ENCODE results near the gene KIF2A. TPM values are rescaled to one million over a fixed set of nuclear protein-coding genes. Genes with fewer than 3 reads are reported as not detected.
A peak's percentile ranks its signal among the peaks of the same experiment; 100 is the strongest.

Gene KIF2A
- total RNA-seq, 1 experiment from 2014 or later, result 81.8 TPM

DNA sequence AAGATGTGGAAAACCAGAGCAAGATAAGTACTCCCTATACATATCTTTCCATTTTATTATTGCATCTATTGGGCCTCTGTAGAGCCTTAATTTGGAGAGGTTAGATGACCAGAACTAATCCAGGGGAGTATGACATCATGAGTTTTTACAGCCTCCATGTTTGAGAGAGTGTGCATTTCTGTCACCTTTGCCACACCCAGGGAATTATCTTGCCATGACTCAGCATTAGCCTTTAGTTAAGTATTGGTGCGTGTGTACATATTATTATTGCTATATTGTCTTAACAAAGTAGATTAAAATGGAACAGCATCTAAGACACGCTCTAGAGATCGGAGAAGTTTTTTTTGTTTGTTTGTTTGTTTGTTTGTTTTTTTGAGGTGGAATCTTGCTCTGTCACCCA is 70.1 kb downstream of the KIF2A start:
- H3K9me3 ChIP-seq (ENCODE audit: low read length), result no peaks in the 10 kb centered on the region
- DNase-seq, result no peak
- no peaks in the 10 kb centered on the region for H3K9me2 ChIP-seq (replicated peaks; ENCODE audit: insufficient read depth, low read length)
- no peak overlapping the region for H3K9ac ChIP-seq (ENCODE audit: low read length)
- H2AFZ ChIP-seq (ENCODE audit: low read length), result no peak overlapping the region
- H3K27ac ChIP-seq (ENCODE audit: low read length), result no peak overlapping the region
- no peaks in the 10 kb centered on the region for H3K4me1 ChIP-seq (ENCODE audit: low read length)
- no peaks in the 10 kb centered on the region for H3K27me3 ChIP-seq (ENCODE audit: low read length)
- H3K4me3 ChIP-seq (ENCODE audit: low read length), result no peak overlapping the region
- peaks cover 50% of the 10 kb centered on the region for H3K36me3 ChIP-seq (ENCODE audit: insufficient read depth, low read length)
- no peaks in the 10 kb centered on the region for H4K20me1 ChIP-seq (ENCODE audit: insufficient read depth, low read depth, low read length)
- H3K79me2 ChIP-seq (ENCODE audit: low read length), result peaks cover 5% of the 10 kb centered on the region
- no peak overlapping the region for H3K4me2 ChIP-seq (ENCODE audit: low read depth, low read length, poor library complexity, severe bottlenecking)

DNA sequence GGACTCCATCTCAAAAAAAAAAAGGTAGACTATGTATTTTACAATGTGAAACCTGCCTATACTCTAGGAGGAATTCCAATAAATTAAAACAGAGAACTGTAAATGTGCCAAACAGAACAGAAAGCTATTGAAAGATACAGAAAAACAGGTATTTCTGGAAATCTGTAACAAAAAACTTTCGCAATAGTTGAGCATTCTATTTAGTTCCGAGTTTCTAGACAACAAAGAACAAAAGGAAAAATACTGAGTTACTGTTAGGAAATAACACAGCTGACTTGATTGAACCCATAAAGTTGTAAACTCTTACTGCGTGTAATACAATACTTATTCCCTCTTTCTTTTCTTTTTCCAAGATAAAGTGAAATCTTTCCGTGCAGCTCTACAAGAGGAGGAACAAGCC is 79.1 kb downstream of the KIF2A start:
- no peaks in the 10 kb centered on the region for H3K4me1 ChIP-seq (ENCODE audit: low read length)
- H4K20me1 ChIP-seq (ENCODE audit: insufficient read depth, low read depth, low read length), result no peaks in the 10 kb centered on the region
- H3K27me3 ChIP-seq (ENCODE audit: low read length), result no peaks in the 10 kb centered on the region

DNA sequence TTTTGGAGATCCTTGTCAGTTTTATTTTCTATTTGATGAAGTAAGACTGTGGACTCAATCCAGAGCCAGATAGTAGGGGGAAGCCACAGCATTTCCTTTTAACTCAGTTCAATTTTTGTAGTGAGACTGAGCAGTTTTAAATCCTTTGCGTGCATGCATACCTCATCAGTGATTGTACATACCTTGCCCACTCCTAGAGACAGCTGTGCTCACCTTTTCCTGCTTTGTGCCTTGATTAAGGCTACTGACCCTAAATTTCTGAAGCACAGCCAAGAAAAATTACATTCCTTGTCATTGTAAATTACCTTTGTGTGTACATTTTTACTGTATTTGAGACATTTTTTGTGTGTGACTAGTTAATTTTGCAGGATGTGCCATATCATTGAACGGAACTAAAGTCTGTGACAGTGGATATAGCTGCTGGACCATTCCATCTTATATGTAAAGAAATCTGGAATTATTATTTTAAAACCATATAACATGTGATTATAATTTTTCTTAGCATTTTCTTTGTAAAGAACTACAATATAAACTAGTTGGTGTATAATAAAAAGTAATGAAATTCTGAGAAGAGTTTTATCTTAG is 79.9 kb downstream of the KIF2A start:
- no peak overlapping the region for H3K27ac ChIP-seq (ENCODE audit: low read length)
- no peak overlapping the region for H2AFZ ChIP-seq (ENCODE audit: low read length)
- H3K79me2 ChIP-seq (ENCODE audit: low read length), result 0 out of 2 replicates have a peak, but pooled peaks cover 6% of the 10 kb centered on the region
- no peak overlapping the region for H3K4me3 ChIP-seq (ENCODE audit: low read length)
- peaks cover 56% of the 10 kb centered on the region; the same call in 1 of the 2 replicates for H3K36me3 ChIP-seq (ENCODE audit: insufficient read depth, low read length)
- H3K9me2 ChIP-seq (replicated peaks; ENCODE audit: insufficient read depth, low read length), result no peaks in the 10 kb centered on the region
- no peaks in the 10 kb centered on the region for H4K20me1 ChIP-seq (ENCODE audit: insufficient read depth, low read depth, low read length)
- no peaks in the 10 kb centered on the region for H3K27me3 ChIP-seq (ENCODE audit: low read length)
- no peak overlapping the region for H3K4me2 ChIP-seq (ENCODE audit: low read depth, low read length, poor library complexity, severe bottlenecking)
- H3K9me3 ChIP-seq (ENCODE audit: low read length), result no peaks in the 10 kb centered on the region
- H3K9ac ChIP-seq (ENCODE audit: low read length), result no peak overlapping the region
- no peaks in the 10 kb centered on the region for H3K4me1 ChIP-seq (ENCODE audit: low read length)
- DNase-seq, result no peak

More for the DNA sequence above, 79.1 kb downstream of the KIF2A start:
- Histone ChIP-seq H3K9ac (ENCODE audit: low read length) (no peak overlapping the region), H3K9me2 (replicated peaks; ENCODE audit: insufficient read depth, low read length) (no peaks in the 10 kb centered on the region), H2AFZ (ENCODE audit: low read length) (no peak overlapping the region), H3K36me3 (ENCODE audit: insufficient read depth, low read length) (peaks cover 55% of the 10 kb centered on the region; the same call in 1 of the 2 replicates), H3K27ac (ENCODE audit: low read length) (no peak overlapping the region), H3K4me3 (ENCODE audit: low read length) (no peak overlapping the region), H3K79me2 (ENCODE audit: low read length) (0 out of 2 replicates have a peak, but pooled peaks cover 6% of the 10 kb centered on the region), H3K4me2 (ENCODE audit: low read depth, low read length, poor library complexity, severe bottlenecking) (no peak overlapping the region), H3K9me3 (ENCODE audit: low read length) (no peaks in the 10 kb centered on the region)
- DNase-seq, result no peak

DNA sequence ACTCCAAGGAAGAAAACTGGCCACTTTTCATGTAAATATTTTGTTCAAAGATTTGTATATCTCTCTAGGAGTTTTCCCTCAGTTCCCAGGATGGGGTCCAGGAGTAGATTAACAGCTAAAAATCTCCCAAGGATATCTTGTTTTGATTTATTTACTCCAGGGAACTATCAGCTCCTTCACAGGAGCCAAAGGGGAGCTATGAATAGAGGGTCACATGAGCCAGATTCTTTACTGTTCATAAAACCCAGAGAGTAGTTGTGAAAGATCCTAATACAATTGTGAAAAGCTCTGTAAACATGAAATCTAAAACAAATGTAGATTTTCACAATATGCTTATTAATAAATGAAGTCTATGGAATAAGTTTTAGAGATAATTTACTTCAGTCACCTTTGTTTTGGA is 80.8 kb downstream of the KIF2A start:
- 0 out of 2 replicates have a peak, but pooled peaks cover 6% of the 10 kb centered on the region for H3K79me2 ChIP-seq (ENCODE audit: low read length)
- H3K27me3 ChIP-seq (ENCODE audit: low read length), result no peaks in the 10 kb centered on the region
- H3K4me3 ChIP-seq (ENCODE audit: low read length), result no peak overlapping the region
- no peaks in the 10 kb centered on the region for H3K9me3 ChIP-seq (ENCODE audit: low read length)
- no peak overlapping the region for H3K27ac ChIP-seq (ENCODE audit: low read length)
- H3K9ac ChIP-seq (ENCODE audit: low read length), result no peak overlapping the region
- H3K4me2 ChIP-seq (ENCODE audit: low read depth, low read length, poor library complexity, severe bottlenecking), result no peak overlapping the region
- no peaks in the 10 kb centered on the region for H4K20me1 ChIP-seq (ENCODE audit: insufficient read depth, low read depth, low read length)
- DNase-seq, result no peak
- H3K36me3 ChIP-seq (ENCODE audit: insufficient read depth, low read length), result peaks cover 62% of the 10 kb centered on the region; the same call in 1 of the 2 replicates
- no peaks in the 10 kb centered on the region for H3K4me1 ChIP-seq (ENCODE audit: low read length)
- no peaks in the 10 kb centered on the region for H3K9me2 ChIP-seq (replicated peaks; ENCODE audit: insufficient read depth, low read length)
- H2AFZ ChIP-seq (ENCODE audit: low read length), result no peak overlapping the region

DNA sequence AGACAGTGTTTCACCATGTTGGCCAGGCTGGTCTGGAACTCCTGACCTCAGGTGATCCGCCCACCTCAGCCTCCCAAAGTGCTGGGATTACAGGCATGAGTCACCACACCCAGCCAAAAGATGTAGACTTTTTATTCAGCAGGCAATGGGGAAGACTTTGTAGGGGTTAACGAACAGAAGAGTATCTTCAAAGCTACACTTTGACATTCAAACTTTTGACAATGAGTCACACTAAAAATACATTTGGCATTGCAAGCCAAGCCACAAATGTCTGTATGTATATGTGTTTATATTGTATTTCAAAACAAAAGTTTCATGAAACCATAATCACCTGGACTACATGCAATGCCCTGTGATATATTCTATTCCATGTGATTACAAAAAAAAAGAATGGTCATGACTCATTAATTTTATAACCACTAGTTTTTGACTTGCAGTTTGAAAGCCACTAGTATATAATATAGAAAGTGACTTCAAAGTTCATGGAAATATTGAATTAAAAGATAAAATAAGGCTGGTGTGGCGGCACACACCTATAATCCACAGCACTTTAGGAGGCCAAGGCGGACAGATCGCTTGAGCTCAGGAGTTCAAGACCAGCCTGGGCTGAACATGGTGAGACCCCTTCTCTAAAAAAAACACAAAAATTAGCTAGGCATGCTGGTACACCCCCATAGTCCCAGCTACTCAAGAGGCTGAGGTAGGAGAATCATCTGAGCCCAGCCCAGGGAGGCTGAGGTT is 89.4 kb downstream of the KIF2A start:
- no peaks in the 10 kb centered on the region for H3K9me2 ChIP-seq (replicated peaks; ENCODE audit: insufficient read depth, low read length)
- H3K27ac ChIP-seq (ENCODE audit: low read length), result no peak overlapping the region
- H3K4me3 ChIP-seq (ENCODE audit: low read length), result no peak overlapping the region
- no peak overlapping the region for H3K4me2 ChIP-seq (ENCODE audit: low read depth, low read length, poor library complexity, severe bottlenecking)
- peaks cover 47% of the 10 kb centered on the region for H3K36me3 ChIP-seq (ENCODE audit: insufficient read depth, low read length)
- no peak for DNase-seq
- no peaks in the 10 kb centered on the region for H3K4me1 ChIP-seq (ENCODE audit: low read length)
- no peaks in the 10 kb centered on the region; the same call in 1 of the 2 replicates for H3K79me2 ChIP-seq (ENCODE audit: low read length)
- no peaks in the 10 kb centered on the region for H3K9me3 ChIP-seq (ENCODE audit: low read length)
- no peak overlapping the region for H2AFZ ChIP-seq (ENCODE audit: low read length)
- no peaks in the 10 kb centered on the region for H3K27me3 ChIP-seq (ENCODE audit: low read length)
- no peak overlapping the region for H3K9ac ChIP-seq (ENCODE audit: low read length)
- no peaks in the 10 kb centered on the region for H4K20me1 ChIP-seq (ENCODE audit: insufficient read depth, low read depth, low read length)

DNA sequence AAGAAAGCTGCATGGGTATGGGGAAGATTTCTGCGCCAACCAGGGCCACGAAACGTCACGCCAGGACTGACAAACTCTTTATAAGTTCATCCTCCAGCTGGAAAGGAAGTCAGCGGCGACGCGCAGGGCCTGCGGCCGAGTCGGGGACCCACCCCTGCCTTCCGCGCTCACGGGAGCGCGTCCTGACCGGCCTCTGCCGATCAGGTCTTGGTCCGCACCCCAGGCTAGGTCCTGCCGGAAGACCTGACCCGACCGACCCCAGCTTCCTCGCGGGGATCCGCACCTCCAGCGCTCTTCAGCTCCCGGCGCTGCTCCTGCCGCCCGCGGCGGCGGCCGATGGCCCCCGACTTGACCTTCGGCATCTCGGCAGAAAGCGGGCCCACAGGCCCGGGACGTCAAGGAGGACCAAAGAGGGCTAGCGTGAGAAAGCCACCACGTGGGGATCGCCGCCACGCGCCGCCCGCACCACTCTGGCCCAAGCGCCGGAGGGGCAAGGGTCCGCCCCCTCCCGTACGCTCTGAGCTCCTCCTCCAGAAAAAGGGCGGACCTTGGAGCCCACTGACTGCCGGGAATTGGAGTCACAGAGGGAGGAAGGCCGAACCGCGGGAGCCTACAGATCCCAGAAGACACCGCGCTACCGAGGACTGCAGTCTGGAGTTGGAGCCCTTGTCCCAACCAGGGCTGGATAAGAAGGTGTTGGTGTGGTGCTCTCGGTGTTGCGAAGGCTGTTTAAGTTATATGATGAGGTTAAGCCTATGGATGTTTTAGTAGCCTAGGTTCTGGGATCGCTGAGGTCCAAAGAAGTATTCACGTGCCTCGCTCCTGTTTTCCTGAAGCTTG is 97.6 kb downstream of the KIF2A start, which contains the start of gene DIMT1:
TSS of gene DIMT1 (minus strand) at position 495 of the 840 bp plus-strand sequence. CDS start at position 362, 133 bp downstream.
- H3K4me3 ChIP-seq (ENCODE audit: low read length), result peak within 1 kb of the TSS; percentile 73
- H3K9me2 ChIP-seq (replicated peaks; ENCODE audit: insufficient read depth, low read length), result no peaks in the 10 kb centered on the region
- peaks cover 33% of the 10 kb centered on the region for H3K79me2 ChIP-seq (ENCODE audit: low read length)

DNA sequence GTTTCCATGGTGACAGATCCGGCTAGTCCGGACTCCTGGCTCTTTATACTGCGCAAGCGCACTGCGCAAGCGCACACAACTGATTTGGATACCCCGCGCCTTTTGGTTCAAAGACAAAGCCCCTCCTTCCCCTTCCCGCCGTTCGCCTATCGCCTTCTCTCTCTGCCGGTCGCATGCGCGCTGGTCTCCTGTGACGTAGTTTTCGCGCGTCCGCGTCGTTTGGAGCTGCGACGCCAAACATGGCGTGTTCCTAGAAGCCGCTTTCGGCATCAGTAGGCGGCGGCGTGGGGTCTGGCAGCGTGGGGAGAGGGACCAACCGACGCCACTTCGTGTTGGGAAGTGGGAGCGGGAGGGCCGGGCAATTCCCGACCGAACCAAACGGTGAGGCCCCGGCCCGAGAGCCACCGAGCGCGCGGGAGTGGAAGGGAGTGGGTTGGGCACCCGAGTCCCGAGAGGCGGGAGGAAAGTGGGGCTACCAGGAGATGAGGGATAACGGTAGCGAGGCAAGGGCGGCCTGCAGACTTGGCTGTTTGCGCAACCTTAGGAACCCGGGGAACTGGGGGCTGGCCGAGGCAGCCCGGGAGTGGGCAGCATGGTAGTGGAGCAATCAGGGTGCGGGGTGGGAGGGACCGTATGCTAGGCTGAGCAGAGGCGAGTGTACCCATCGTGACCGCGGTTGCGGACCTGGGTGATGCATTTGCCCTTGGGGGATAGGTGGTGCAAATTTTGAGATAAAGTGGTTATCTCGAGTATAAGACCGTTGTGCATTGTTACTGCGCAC is 106.7 kb downstream of the KIF2A start, which contains the start of gene IPO11:
TSS of gene IPO11 (plus strand) at position 215 of the 781 bp plus-strand sequence. CDS start 24,517 bp downstream, outside the sequence.
- peak within 1 kb of the TSS; percentile 81 for H3K9ac ChIP-seq (ENCODE audit: low read length)
- H3K9me3 ChIP-seq (ENCODE audit: low read length), result no peaks in the 10 kb centered on the region
- peaks cover 21% of the 10 kb centered on the region for H3K4me1 ChIP-seq (ENCODE audit: low read length)
- H3K27me3 ChIP-seq (ENCODE audit: low read length), result no peaks in the 10 kb centered on the region
- peak within 1 kb of the TSS; percentile 98 for H3K4me2 ChIP-seq (ENCODE audit: low read depth, low read length, poor library complexity, severe bottlenecking)
- no peaks in the 10 kb centered on the region for H3K9me2 ChIP-seq (replicated peaks; ENCODE audit: insufficient read depth, low read length)
- H3K36me3 ChIP-seq (ENCODE audit: insufficient read depth, low read length), result peaks cover 3% of the 10 kb centered on the region; the same call in 1 of the 2 replicates
- peak within 1 kb of the TSS; percentile 72 for H2AFZ ChIP-seq (ENCODE audit: low read length)
- H4K20me1 ChIP-seq (ENCODE audit: insufficient read depth, low read depth, low read length), result peaks cover 9% of the 10 kb centered on the region; the same call in 1 of the 2 replicates
- peak within 1 kb of the TSS; percentile 34 for H3K27ac ChIP-seq (ENCODE audit: low read length)
- peaks cover 51% of the 10 kb centered on the region for H3K79me2 ChIP-seq (ENCODE audit: low read length)
- DNase-seq, result peak; percentile 100
- peak within 1 kb of the TSS; percentile 85 for H3K4me3 ChIP-seq (ENCODE audit: low read length)

More for the DNA sequence above, 97.6 kb downstream of the KIF2A start, which contains the start of gene DIMT1:
- Histone ChIP-seq H3K4me1 (ENCODE audit: low read length) (peaks cover 18% of the 10 kb centered on the region), H3K9ac (ENCODE audit: low read length) (peak within 1 kb of the TSS; percentile 89), H3K27me3 (ENCODE audit: low read length) (no peaks in the 10 kb centered on the region), H4K20me1 (ENCODE audit: insufficient read depth, low read depth, low read length) (no peaks in the 10 kb centered on the region), H3K4me2 (ENCODE audit: low read depth, low read length, poor library complexity, severe bottlenecking) (peak within 1 kb of the TSS; percentile 76), H3K9me3 (ENCODE audit: low read length) (no peaks in the 10 kb centered on the region), H2AFZ (ENCODE audit: low read length) (peak within 1 kb of the TSS; percentile 26; the same call in 1 of the 2 replicates), H3K36me3 (ENCODE audit: insufficient read depth, low read length) (no peaks in the 10 kb centered on the region; the same call in 1 of the 2 replicates), H3K27ac (ENCODE audit: low read length) (peak within 1 kb of the TSS; percentile 78)
- DNase-seq, result peak; percentile 99

All from Karpas-422 (cell line).